ENCODE measurements around the gene CADPS2. TPM values are rescaled to one million over a fixed set of nuclear protein-coding genes. Genes with fewer than 3 reads are reported as not detected.

CADPS2 gene
- total and polyA plus RNA-seq, 2 of the 4 experiments (the other 2 are of a cell fraction): 0.10 to 0.54 TPM

DNA sequence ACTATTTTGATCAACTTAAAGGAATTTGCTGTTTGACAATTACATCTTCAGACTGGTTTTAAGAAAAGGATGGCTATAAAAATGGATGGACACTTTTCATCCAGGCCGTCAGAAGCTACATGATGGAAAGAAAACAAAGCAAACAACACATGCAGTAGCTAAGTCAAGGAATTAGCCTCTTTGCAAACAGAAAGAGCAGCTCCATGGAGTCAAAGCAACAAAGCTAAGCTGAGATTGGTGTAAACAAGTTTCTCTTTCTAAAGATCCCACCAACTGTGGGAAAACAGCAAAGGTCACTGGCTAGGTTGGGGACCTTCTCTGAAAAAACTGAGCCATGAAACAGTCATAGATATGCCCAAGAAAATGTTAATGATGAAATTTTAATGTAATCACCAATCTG lies 286.2 kb downstream of the CADPS2 start:
- POLR2A ChIA-PET (ENCODE audit: unreplicated experiment): no interaction called here
- Histone ChIP-seq H4K91ac (ENCODE audit: insufficient read depth, low read depth, low read length) (no peak overlapping the region), H3K23ac (ENCODE audit: low read depth, low read length) (no peak overlapping the region), H2AK5ac (ENCODE audit: low read depth, low read length) (no peak overlapping the region), H3K4me1 (ENCODE audit: control insufficient read depth, insufficient read depth, low read length) (no peaks in the 10 kb centered on the region), H3K27me3 (ENCODE audit: control insufficient read depth, insufficient read depth, low read length) (no peaks in the 10 kb centered on the region), H3K9me1 (ENCODE audit: insufficient read depth, low read length) (no peaks in the 10 kb centered on the region), H4K5ac (ENCODE audit: low read depth, low read length) (no peak overlapping the region), H3K9ac (ENCODE audit: low read depth, low read length) (no peak overlapping the region), H2AFZ (replicated peaks; ENCODE audit: low read length, poor library complexity) (no peak overlapping the region), H3K4ac (ENCODE audit: low read depth, low read length) (no peak overlapping the region), H3K4me3 (ENCODE audit: insufficient read depth, low read depth, low read length) (no peak overlapping the region), H2BK5ac (ENCODE audit: low read depth, low read length, poor library complexity, severe bottlenecking) (no peak overlapping the region), H3K79me1 (ENCODE audit: low read depth in 1 of 2, low read length in 2 of 2) (no peaks in the 10 kb centered on the region), H3K14ac (replicated peaks; ENCODE audit: low read depth, low read length) (no peak overlapping the region), H2BK15ac (ENCODE audit: low read depth, low read length) (no peak overlapping the region), H2BK20ac (ENCODE audit: low read depth, low read length) (no peak overlapping the region), H3K18ac (ENCODE audit: low read depth, low read length) (no peak overlapping the region), H3K27ac (ENCODE audit: insufficient read depth, low read length) (no peak overlapping the region), H2BK120ac (ENCODE audit: low read depth, low read length) (no peak overlapping the region), H3K56ac (ENCODE audit: extremely low read depth, insufficient read depth, low read length) (no peak overlapping the region), H3K4me2 (ENCODE audit: low read depth, low read length) (no peak overlapping the region), H3K9me3 (ENCODE audit: control insufficient read depth, insufficient read depth, low read length) (no peaks in the 10 kb centered on the region; the same call in 1 of the 2 replicates), H3K36me3 (ENCODE audit: control insufficient read depth, insufficient read depth, low read length) (no peaks in the 10 kb centered on the region), H2AK9ac (replicated peaks; ENCODE audit: low read depth, low read length, poor library complexity) (no peak overlapping the region), H4K8ac (ENCODE audit: low read depth in 2 of 2, low read length in 2 of 2) (no peak overlapping the region), H4K20me1 (ENCODE audit: insufficient read depth, low read length) (no peaks in the 10 kb centered on the region)
- intact Hi-C loops (cut with micrococcal nuclease) (no loop called here), dilution Hi-C loops (cut with HindIII; ENCODE audit: low sequenced_read_pairs, unreplicated experiment) (no loop called here), in situ Hi-C loops (cut with MboI; ENCODE audit: low sequenced_read_pairs) (no loop called here)
- TF ChIP-seq, protein P1, sequence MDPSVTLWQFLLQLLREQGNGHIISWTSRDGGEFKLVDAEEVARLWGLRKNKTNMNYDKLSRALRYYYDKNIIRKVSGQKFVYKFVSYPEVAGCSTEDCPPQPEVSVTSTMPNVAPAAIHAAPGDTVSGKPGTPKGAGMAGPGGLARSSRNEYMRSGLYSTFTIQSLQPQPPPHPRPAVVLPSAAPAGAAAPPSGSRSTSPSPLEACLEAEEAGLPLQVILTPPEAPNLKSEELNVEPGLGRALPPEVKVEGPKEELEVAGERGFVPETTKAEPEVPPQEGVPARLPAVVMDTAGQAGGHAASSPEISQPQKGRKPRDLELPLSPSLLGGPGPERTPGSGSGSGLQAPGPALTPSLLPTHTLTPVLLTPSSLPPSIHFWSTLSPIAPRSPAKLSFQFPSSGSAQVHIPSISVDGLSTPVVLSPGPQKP (IDR thresholded peaks at IDR 0.05; ENCODE audit: borderline replicate concordance, low read depth, low read length): no peak
- TF ChIP-seq CHD1 (IDR thresholded peaks at IDR 0.05; ENCODE audit: low read depth, low read length): no peak
- no peak for TF ChIP-seq BHLHE40 (IDR thresholded peaks at IDR 0.05; ENCODE audit: low read depth, low read length)
- no peak for TF ChIP-seq POLR2A (IDR thresholded peaks at IDR 0.05; ENCODE audit: low read depth, low read length)
- TF ChIP-seq CEBPB (IDR thresholded peaks at IDR 0.05; ENCODE audit: low read depth, low read length): no peak
- TF ChIP-seq RFX5 (IDR thresholded peaks at IDR 0.05; ENCODE audit: low read depth, low read length): no peak
- no peak for TF ChIP-seq MAZ (IDR thresholded peaks at IDR 0.05; ENCODE audit: borderline replicate concordance, low read depth, low read length)
- DNase-seq: no peak
- no peak for ATAC-seq (ENCODE audit: low read depth)
- WGBS, 2 experiments (ENCODE audit: extremely low coverage in 2 of 2, insufficient read length in 1 of 2): no CpG with 5 or more reads among the region's 1 CpG
- no TSS peak for BruUV-seq (replicated peaks)
- CTCF ChIA-PET: no interaction called here
